ENCODE data around the gene ARHGAP29.
A peak's percentile ranks its signal among the peaks of the same experiment; 100 is the strongest.

The ARHGAP29 gene

DNA sequence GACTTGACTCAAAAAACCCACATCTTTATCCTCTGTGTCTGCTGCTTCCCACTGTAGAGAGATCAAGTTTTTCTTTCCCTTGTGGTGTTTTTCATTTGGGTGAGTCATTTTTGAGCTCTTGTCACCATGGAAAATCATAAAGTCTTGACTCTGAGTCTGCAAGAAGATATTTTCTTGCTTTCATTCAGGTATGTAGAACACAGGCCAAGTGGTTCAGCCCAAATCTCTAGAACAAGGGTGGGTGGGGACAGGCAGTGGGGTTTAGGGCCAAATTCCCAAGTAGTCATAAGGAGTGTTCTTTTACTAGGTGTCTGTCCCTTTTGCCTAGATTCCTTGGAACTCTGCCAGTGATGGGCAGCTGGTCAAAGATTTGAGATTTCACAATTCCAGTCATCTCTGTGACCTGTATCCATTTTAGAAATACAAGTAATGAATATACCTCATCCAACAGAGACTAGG, 21.5 kb upstream of the ARHGAP29 start:
- Histone ChIP-seq H3K4me1 (no peaks in the 10 kb centered on the region), H3K9me3 (no peaks in the 10 kb centered on the region), H3K36me3 (no peaks in the 10 kb centered on the region), H3K4me3 (ENCODE audit: low read depth, low read length) (no peak overlapping the region), H3K27me3 (no peaks in the 10 kb centered on the region)
- DNase-seq: peak; percentile 14
- TF ChIP-seq, protein P1, sequence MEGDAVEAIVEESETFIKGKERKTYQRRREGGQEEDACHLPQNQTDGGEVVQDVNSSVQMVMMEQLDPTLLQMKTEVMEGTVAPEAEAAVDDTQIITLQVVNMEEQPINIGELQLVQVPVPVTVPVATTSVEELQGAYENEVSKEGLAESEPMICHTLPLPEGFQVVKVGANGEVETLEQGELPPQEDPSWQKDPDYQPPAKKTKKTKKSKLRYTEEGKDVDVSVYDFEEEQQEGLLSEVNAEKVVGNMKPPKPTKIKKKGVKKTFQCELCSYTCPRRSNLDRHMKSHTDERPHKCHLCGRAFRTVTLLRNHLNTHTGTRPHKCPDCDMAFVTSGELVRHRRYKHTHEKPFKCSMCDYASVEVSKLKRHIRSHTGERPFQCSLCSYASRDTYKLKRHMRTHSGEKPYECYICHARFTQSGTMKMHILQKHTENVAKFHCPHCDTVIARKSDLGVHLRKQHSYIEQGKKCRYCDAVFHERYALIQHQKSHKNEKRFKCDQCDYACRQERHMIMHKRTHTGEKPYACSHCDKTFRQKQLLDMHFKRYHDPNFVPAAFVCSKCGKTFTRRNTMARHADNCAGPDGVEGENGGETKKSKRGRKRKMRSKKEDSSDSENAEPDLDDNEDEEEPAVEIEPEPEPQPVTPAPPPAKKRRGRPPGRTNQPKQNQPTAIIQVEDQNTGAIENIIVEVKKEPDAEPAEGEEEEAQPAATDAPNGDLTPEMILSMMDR (IDR thresholded peaks at IDR 0.05; ENCODE audit: low read depth, low read length): no peak

DNA sequence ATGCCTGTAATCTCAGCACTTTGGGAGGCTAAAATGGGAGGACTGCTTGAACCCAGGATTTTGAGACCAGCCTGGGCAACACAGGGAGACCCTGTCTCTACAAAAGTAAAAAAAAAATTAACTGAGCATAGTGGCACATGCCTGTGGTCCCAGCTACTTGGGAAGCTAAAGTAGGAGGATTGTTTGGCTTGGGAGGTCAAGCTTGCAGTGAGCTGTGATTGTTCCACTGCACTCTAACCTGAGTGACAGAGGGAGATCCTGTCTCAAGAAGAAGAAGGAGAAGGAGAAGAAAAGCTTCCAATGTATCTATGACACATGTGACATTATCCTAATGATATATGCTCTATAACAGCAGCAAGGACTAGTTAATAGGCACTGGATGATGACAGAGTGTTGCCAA, 20.1 kb upstream of the ARHGAP29 start:
- TF ChIP-seq, protein P1 (IDR thresholded peaks at IDR 0.05; ENCODE audit: low read depth, low read length): no peak
- Histone ChIP-seq H3K4me3 (ENCODE audit: low read depth, low read length) (no peak overlapping the region), H3K9me3 (no peaks in the 10 kb centered on the region), H3K4me1 (no peaks in the 10 kb centered on the region), H3K36me3 (no peaks in the 10 kb centered on the region), H3K27me3 (no peaks in the 10 kb centered on the region)
- no peak for DNase-seq

DNA sequence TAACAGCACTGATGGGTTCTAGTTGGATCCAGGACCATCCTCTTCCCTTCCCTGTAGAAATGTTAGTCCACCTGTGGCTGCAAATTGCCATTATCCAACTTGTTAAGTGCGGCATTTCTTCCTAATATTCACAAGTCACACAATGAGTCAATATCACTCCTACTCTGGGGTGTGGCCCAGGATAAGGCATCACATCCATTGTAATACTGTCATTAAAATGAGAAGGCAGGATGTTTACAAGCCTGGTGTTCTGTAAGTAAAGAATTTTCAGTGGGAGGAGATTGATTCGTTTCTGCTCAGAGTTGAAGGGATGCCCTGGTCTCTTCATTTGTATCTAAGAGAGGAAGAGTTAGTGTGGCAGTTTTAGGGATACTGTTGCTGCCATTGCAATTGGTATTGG, 18.1 kb upstream of the ARHGAP29 start:
- no peak for DNase-seq
- Histone ChIP-seq H3K4me3 (ENCODE audit: low read depth, low read length) (no peak overlapping the region), H3K27me3 (no peaks in the 10 kb centered on the region), H3K9me3 (no peaks in the 10 kb centered on the region), H3K4me1 (no peaks in the 10 kb centered on the region), H3K36me3 (no peaks in the 10 kb centered on the region)
- TF ChIP-seq, protein P1 (IDR thresholded peaks at IDR 0.05; ENCODE audit: low read depth, low read length): no peak

- no peaks in the 10 kb centered on the region for H3K4me1 ChIP-seq
- no peaks in the 10 kb centered on the region for H3K36me3 ChIP-seq
- TF ChIP-seq, protein P1 (IDR thresholded peaks at IDR 0.05; ENCODE audit: low read depth, low read length): no peak
- H3K9me3 ChIP-seq: no peaks in the 10 kb centered on the region
- H3K4me3 ChIP-seq (ENCODE audit: low read depth, low read length): no peak overlapping the region
- DNase-seq: no peak
- no peaks in the 10 kb centered on the region for H3K27me3 ChIP-seq
These were observed 16.9 kb upstream of the ARHGAP29 start for GRCh38 chr1:94254073-94254810.

DNA sequence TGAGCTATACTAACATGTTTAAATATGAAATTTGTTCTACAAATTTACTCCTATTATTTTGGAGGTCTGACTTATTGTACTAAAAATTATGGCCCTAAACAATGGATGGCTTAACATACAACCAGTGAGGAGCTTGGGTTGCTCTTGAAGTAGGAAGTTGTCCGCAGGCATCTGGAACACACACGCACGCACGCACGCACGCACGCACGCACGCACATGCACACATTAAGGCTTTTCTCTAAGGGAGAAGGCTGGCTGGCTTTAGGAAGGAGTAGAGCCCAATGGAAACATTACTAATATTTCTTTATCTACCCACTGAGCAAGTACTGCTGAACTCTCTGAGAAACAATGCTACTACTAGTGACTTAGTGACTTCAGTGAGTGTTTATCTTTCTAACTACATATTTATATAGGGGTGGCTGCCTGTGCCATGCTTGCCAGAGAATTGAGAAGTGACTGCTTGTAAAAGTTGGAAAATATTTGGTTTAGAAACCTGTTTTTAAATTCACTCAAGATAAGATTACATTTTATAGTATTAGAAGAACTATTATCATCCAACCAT, 16.2 kb upstream of the ARHGAP29 start:
- H3K9me3 ChIP-seq: no peaks in the 10 kb centered on the region
- no peak for DNase-seq
- no peaks in the 10 kb centered on the region for H3K27me3 ChIP-seq
- H3K4me3 ChIP-seq (ENCODE audit: low read depth, low read length): no peak overlapping the region
- H3K36me3 ChIP-seq: no peaks in the 10 kb centered on the region
- TF ChIP-seq, protein P1 (IDR thresholded peaks at IDR 0.05; ENCODE audit: low read depth, low read length): no peak
- no peaks in the 10 kb centered on the region for H3K4me1 ChIP-seq

DNA sequence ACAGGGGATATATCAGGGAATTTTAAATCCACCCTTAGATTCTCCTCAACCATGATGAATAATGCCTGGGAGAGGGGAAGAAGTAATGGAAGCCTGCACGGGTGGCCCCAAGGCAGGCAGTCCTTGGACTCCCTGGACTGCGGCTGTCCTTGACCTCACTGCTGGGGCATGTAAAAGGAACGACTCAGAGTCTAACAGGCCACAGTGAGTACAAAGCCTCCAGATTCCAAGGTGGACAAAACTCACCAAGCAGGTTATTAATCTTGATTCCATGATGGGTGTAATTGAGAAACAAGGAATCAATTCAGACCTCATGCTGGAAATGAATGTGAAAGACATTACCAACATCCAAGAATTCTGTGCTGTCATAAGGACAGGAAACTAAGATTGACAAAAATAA, 13.0 kb upstream of the ARHGAP29 start:
- Histone ChIP-seq H3K4me1 (no peaks in the 10 kb centered on the region), H3K27me3 (peaks cover 16% of the 10 kb centered on the region), H3K4me3 (ENCODE audit: low read depth, low read length) (no peak overlapping the region), H3K36me3 (no peaks in the 10 kb centered on the region), H3K9me3 (no peaks in the 10 kb centered on the region)
- TF ChIP-seq, protein P1 (IDR thresholded peaks at IDR 0.05; ENCODE audit: low read depth, low read length): no peak
- DNase-seq: no peak
